OCI-LY3 (cell line): Measurements from ENCODE around the gene PITPNC1.

ENCODE experiments used
- H2AFZ ChIP-seq: fragments of 200-600, 300-600 bp; shearing (Covaris generic); 2 replicates; pipeline ENCODE4 v1.6.0; 2014; ENCODE audit warnings: antibody characterized with exemption, low read depth, low read length
- H3K27ac ChIP-seq: fragments of 200-600, 300-600 bp; sonication (generic); 2 replicates; pipeline ENCODE4 v1.5.1; 2014; ENCODE audit warnings: mild to moderate bottlenecking, low read length, moderate library complexity, mixed read lengths
- H3K27me3 ChIP-seq: fragments of 200-600, 300-600 bp; sonication (generic); 2 replicates; pipeline ENCODE4 v1.6.1; 2014; ENCODE audit warnings: low read depth, low read length, mixed read lengths
- H3K36me3 ChIP-seq: fragments of 200-600, 300-600 bp; sonication (generic); replicated peaks from 2 replicates; pipeline ENCODE3; 2014; ENCODE audit warnings: low read depth, low read length, mixed read lengths
- H3K4me1 ChIP-seq: fragments of 300-600, 200-600 bp; sonication (generic); 2 replicates; pipeline ENCODE4 v1.6.1; 2014; ENCODE audit warnings: low read length, mixed read lengths
- H3K4me2 ChIP-seq: fragments of 200-600, 300-600 bp; sonication (generic); 2 replicates; pipeline ENCODE4 v1.6.1; 2014; ENCODE audit warnings: low read length, mixed read lengths
- H3K4me3 ChIP-seq: fragments of 300-600, 200-600 bp; sonication (generic); 2 replicates; pipeline ENCODE4 v1.5.1; 2014; ENCODE audit warnings: antibody characterized with exemption, mild to moderate bottlenecking, low read length, moderate library complexity
- H3K79me2 ChIP-seq: fragments of 300-600, 200-600 bp; shearing (Covaris generic); 2 replicates; pipeline ENCODE4 v1.6.1; 2014; ENCODE audit warnings: mild to moderate bottlenecking, low read length, mixed read lengths
- H3K9ac ChIP-seq: fragments of 300-600, 200-600 bp; shearing (Covaris generic); 2 replicates; pipeline ENCODE4 v1.6.0; 2014; ENCODE audit warnings: mild to moderate bottlenecking, low read length, moderate library complexity
- H3K9me3 ChIP-seq: fragments of 200-600, 300-600 bp; shearing (Covaris generic); 2 replicates; pipeline ENCODE4 v1.6.1; 2014; ENCODE audit warnings: low read length, mixed read lengths; ENCODE audit not compliant: insufficient read depth
- H4K20me1 ChIP-seq: fragments of 200-600, 300-600 bp; sonication (generic); 2 replicates; pipeline ENCODE4 v1.6.1; 2016; ENCODE audit warnings: low read length, mixed read lengths; ENCODE audit not compliant: insufficient read depth
- CTCF ChIP-seq: fragments of 200-600, 300-600 bp; sonication (generic); IDR thresholded peaks from 2 replicates; pipeline ENCODE4 v1.5.1; 2014; ENCODE audit warnings: antibody characterized with exemption, low read length, low read depth
- EZH2phosphoT487 ChIP-seq: fragments of 200-600 bp; shearing (Covaris generic); IDR thresholded peaks from 2 replicates; pipeline ENCODE4 v1.6.1; 2018; ENCODE audit warnings: antibody characterized with exemption, mixed run types, low read depth

Gene PITPNC1

GRCh38 chr17:67449845-67450755 is 73.0 kb downstream of the PITPNC1 start:
- Histone ChIP-seq H4K20me1 (peaks cover 4% of the 10 kb centered on the region; the same call in 1 of the 2 replicates), H3K4me2 (no peak overlapping the region), H3K27ac (no peak overlapping the region), H3K36me3 (no peaks in the 10 kb centered on the region), H3K9me3 (no peaks in the 10 kb centered on the region), H3K79me2 (peaks cover 11% of the 10 kb centered on the region), H3K4me3 (no peak overlapping the region), H3K4me1 (peaks cover 4% of the 10 kb centered on the region; the same call in 1 of the 2 replicates), H3K27me3 (no peaks in the 10 kb centered on the region), H3K9ac (no peak overlapping the region), H2AFZ (no peak overlapping the region)
- TF ChIP-seq EZH2phosphoT487, result no peak

- Histone ChIP-seq H3K36me3 (peaks cover 7% of the 10 kb centered on the region), H3K27me3 (no peaks in the 10 kb centered on the region), H3K4me2 (no peak overlapping the region), H3K9ac (no peak overlapping the region), H3K4me1 (peaks cover 14% of the 10 kb centered on the region), H3K79me2 (peaks cover 23% of the 10 kb centered on the region), H3K27ac (no peak overlapping the region), H4K20me1 (peaks cover 4% of the 10 kb centered on the region; the same call in 1 of the 2 replicates), H3K9me3 (peaks cover 3% of the 10 kb centered on the region; the same call in 1 of the 2 replicates), H2AFZ (no peak overlapping the region), H3K4me3 (no peak overlapping the region)
- TF ChIP-seq EZH2phosphoT487 (no peak), CTCF (no peak)
Measured at GRCh38 chr17:67452681-67453554, 75.8 kb downstream of the PITPNC1 start.

- no peaks in the 10 kb centered on the region for H3K27me3 ChIP-seq
- no peak overlapping the region for H3K4me3 ChIP-seq
- peaks cover 10% of the 10 kb centered on the region for H3K36me3 ChIP-seq
- no peak overlapping the region for H3K9ac ChIP-seq
- H2AFZ ChIP-seq, result no peak overlapping the region
- TF ChIP-seq EZH2phosphoT487, result no peak
- TF ChIP-seq CTCF, result no peak
- H3K4me2 ChIP-seq, result peak overlapping the region; percentile 13; the same call in 1 of the 2 replicates
- peaks cover 23% of the 10 kb centered on the region for H3K79me2 ChIP-seq
- H3K9me3 ChIP-seq, result peaks cover 6% of the 10 kb centered on the region; the same call in 1 of the 2 replicates
- peaks cover 14% of the 10 kb centered on the region for H3K4me1 ChIP-seq
- no peak overlapping the region for H3K27ac ChIP-seq
- H4K20me1 ChIP-seq, result peaks cover 4% of the 10 kb centered on the region; the same call in 1 of the 2 replicates
Measured at GRCh38 chr17:67456103-67456502, 79.0 kb downstream of the PITPNC1 start.

GRCh38 chr17:67456889-67457288 is 79.8 kb downstream of the PITPNC1 start:
- H3K9me3 ChIP-seq, result peaks cover 6% of the 10 kb centered on the region; the same call in 1 of the 2 replicates
- H3K27me3 ChIP-seq, result no peaks in the 10 kb centered on the region
- peaks cover 10% of the 10 kb centered on the region for H3K36me3 ChIP-seq
- H3K4me1 ChIP-seq, result peaks cover 14% of the 10 kb centered on the region
- no peak overlapping the region for H2AFZ ChIP-seq
- TF ChIP-seq CTCF, result no peak
- no peak for TF ChIP-seq EZH2phosphoT487
- no peak overlapping the region for H3K4me3 ChIP-seq
- H4K20me1 ChIP-seq, result peaks cover 4% of the 10 kb centered on the region; the same call in 1 of the 2 replicates
- no peak overlapping the region for H3K4me2 ChIP-seq
- H3K27ac ChIP-seq, result no peak overlapping the region
- peaks cover 28% of the 10 kb centered on the region for H3K79me2 ChIP-seq
- H3K9ac ChIP-seq, result no peak overlapping the region
